ENCODE results near the gene TIPARP. TPM values are rescaled to one million over a fixed set of nuclear protein-coding genes. Genes with fewer than 3 reads are reported as not detected.

Gene TIPARP
- total and polyA plus RNA-seq, 2 donors: 14.3 to 30.3 TPM

- WGBS: 96% methylated on average over 4 of the region's 4 CpGs
- Histone ChIP-seq H3K4me1 (ENCODE audit: control insufficient read depth in 2 of 2, insufficient read depth in 2 of 2, low read length in 2 of 2) (no peaks in the 10 kb centered on the region), H3K4me3 (ENCODE audit: low read length in 2 of 2) (no peak overlapping the region), H3K36me3 (ENCODE audit: control insufficient read depth in 2 of 2, insufficient read depth in 2 of 2, low read length in 1 of 2) (no peaks in the 10 kb centered on the region), H3K27me3 (ENCODE audit: control insufficient read depth in 2 of 2, insufficient read depth in 1 of 2, low read length in 1 of 2) (no peaks in the 10 kb centered on the region), H3K9me3 (ENCODE audit: control insufficient read depth in 2 of 2, insufficient read depth in 1 of 2, low read length in 1 of 2) (no peaks in the 10 kb centered on the region), H3K27ac (ENCODE audit: low read depth in 1 of 2, low read length in 1 of 2) (no peak overlapping the region)
- DNase-seq (ENCODE audit: low read depth in 6 of 9, low spot score in 9 of 9): no peak
Measured at GRCh38 chr3:156657862-156658731, 16.3 kb upstream of the TIPARP start.

- WGBS: 98% methylated on average over 1 of the region's 1 CpG
- Histone ChIP-seq H3K27ac (ENCODE audit: low read depth in 1 of 2, low read length in 1 of 2) (no peak overlapping the region), H3K9me3 (ENCODE audit: control insufficient read depth in 2 of 2, insufficient read depth in 1 of 2, low read length in 1 of 2) (no peaks in the 10 kb centered on the region), H3K4me1 (ENCODE audit: control insufficient read depth in 2 of 2, insufficient read depth in 2 of 2, low read length in 2 of 2) (no peaks in the 10 kb centered on the region), H3K27me3 (ENCODE audit: control insufficient read depth in 2 of 2, insufficient read depth in 1 of 2, low read length in 1 of 2) (no peaks in the 10 kb centered on the region), H3K4me3 (ENCODE audit: low read length in 2 of 2) (no peak overlapping the region), H3K36me3 (ENCODE audit: control insufficient read depth in 2 of 2, insufficient read depth in 2 of 2, low read length in 1 of 2) (no peaks in the 10 kb centered on the region)
- no peak for DNase-seq (ENCODE audit: low read depth in 6 of 9, low spot score in 9 of 9)
Measured at GRCh38 chr3:156658732-156659090, 15.7 kb upstream of the TIPARP start.

GRCh38 chr3:156659260-156659659 lies 15.1 kb upstream of the TIPARP start:
- no peak overlapping the region for H3K27ac ChIP-seq (ENCODE audit: low read depth in 1 of 2, low read length in 1 of 2)
- H3K4me3 ChIP-seq (ENCODE audit: low read length in 2 of 2): no peak overlapping the region
- H3K36me3 ChIP-seq (ENCODE audit: control insufficient read depth in 2 of 2, insufficient read depth in 2 of 2, low read length in 1 of 2): no peaks in the 10 kb centered on the region
- no peaks in the 10 kb centered on the region for H3K9me3 ChIP-seq (ENCODE audit: control insufficient read depth in 2 of 2, insufficient read depth in 1 of 2, low read length in 1 of 2)
- DNase-seq (ENCODE audit: low read depth in 6 of 9, low spot score in 9 of 9): no peak
- no peaks in the 10 kb centered on the region for H3K27me3 ChIP-seq (ENCODE audit: control insufficient read depth in 2 of 2, insufficient read depth in 1 of 2, low read length in 1 of 2)
- H3K4me1 ChIP-seq (ENCODE audit: control insufficient read depth in 2 of 2, insufficient read depth in 2 of 2, low read length in 2 of 2): peaks cover 0 to under 1% of the 10 kb centered on the region in 2 donors

GRCh38 chr3:156661155-156661554 lies 13.2 kb upstream of the TIPARP start:
- DNase-seq (ENCODE audit: low read depth in 6 of 9, low spot score in 9 of 9): no peak
- Histone ChIP-seq H3K36me3 (ENCODE audit: control insufficient read depth in 2 of 2, insufficient read depth in 2 of 2, low read length in 1 of 2) (no peaks in the 10 kb centered on the region), H3K27ac (ENCODE audit: low read depth in 1 of 2, low read length in 1 of 2) (no peak overlapping the region), H3K27me3 (ENCODE audit: control insufficient read depth in 2 of 2, insufficient read depth in 1 of 2, low read length in 1 of 2) (no peaks in the 10 kb centered on the region), H3K9me3 (ENCODE audit: control insufficient read depth in 2 of 2, insufficient read depth in 1 of 2, low read length in 1 of 2) (no peaks in the 10 kb centered on the region), H3K4me3 (ENCODE audit: low read length in 2 of 2) (no peak overlapping the region), H3K4me1 (ENCODE audit: control insufficient read depth in 2 of 2, insufficient read depth in 2 of 2, low read length in 2 of 2) (peaks cover 0 to 3% of the 10 kb centered on the region in 2 donors)
- WGBS: 83% methylated on average over 2 of the region's 2 CpGs

GRCh38 chr3:156664011-156664830 lies 10.2 kb upstream of the TIPARP start:
- H3K27me3 ChIP-seq (ENCODE audit: control insufficient read depth in 2 of 2, insufficient read depth in 1 of 2, low read length in 1 of 2): no peaks in the 10 kb centered on the region
- 72% methylated on average over 8 of the region's 8 CpGs for WGBS
- H3K9me3 ChIP-seq (ENCODE audit: control insufficient read depth in 2 of 2, insufficient read depth in 1 of 2, low read length in 1 of 2): no peaks in the 10 kb centered on the region
- DNase-seq (ENCODE audit: low read depth in 6 of 9, low spot score in 9 of 9): no peak
- no peak overlapping the region for H3K4me3 ChIP-seq (ENCODE audit: low read length in 2 of 2)
- H3K4me1 ChIP-seq (ENCODE audit: control insufficient read depth in 2 of 2, insufficient read depth in 2 of 2, low read length in 2 of 2): peaks cover 0 to 3% of the 10 kb centered on the region in 2 donors
- H3K36me3 ChIP-seq (ENCODE audit: control insufficient read depth in 2 of 2, insufficient read depth in 2 of 2, low read length in 1 of 2): no peaks in the 10 kb centered on the region
- H3K27ac ChIP-seq (ENCODE audit: low read depth in 1 of 2, low read length in 1 of 2): no peak overlapping the region

GRCh38 chr3:156664831-156665178 lies 9.6 kb upstream of the TIPARP start:
- no peaks in the 10 kb centered on the region for H3K9me3 ChIP-seq (ENCODE audit: control insufficient read depth in 2 of 2, insufficient read depth in 1 of 2, low read length in 1 of 2)
- H3K27ac ChIP-seq (ENCODE audit: low read depth in 1 of 2, low read length in 1 of 2): no peak overlapping the region
- no peak overlapping the region for H3K4me3 ChIP-seq (ENCODE audit: low read length in 2 of 2)
- peak in 1 of 9 donors; percentile 19 for DNase-seq (ENCODE audit: low read depth in 6 of 9, low spot score in 9 of 9)
- H3K4me1 ChIP-seq (ENCODE audit: control insufficient read depth in 2 of 2, insufficient read depth in 2 of 2, low read length in 2 of 2): peaks cover 0 to 3% of the 10 kb centered on the region in 2 donors
- H3K27me3 ChIP-seq (ENCODE audit: control insufficient read depth in 2 of 2, insufficient read depth in 1 of 2, low read length in 1 of 2): no peaks in the 10 kb centered on the region
- no peaks in the 10 kb centered on the region for H3K36me3 ChIP-seq (ENCODE audit: control insufficient read depth in 2 of 2, insufficient read depth in 2 of 2, low read length in 1 of 2)

GRCh38 chr3:156665291-156665690 lies 9.1 kb upstream of the TIPARP start:
- no peak for DNase-seq (ENCODE audit: low read depth in 6 of 9, low spot score in 9 of 9)
- Histone ChIP-seq H3K27me3 (ENCODE audit: control insufficient read depth in 2 of 2, insufficient read depth in 1 of 2, low read length in 1 of 2) (no peaks in the 10 kb centered on the region), H3K36me3 (ENCODE audit: control insufficient read depth in 2 of 2, insufficient read depth in 2 of 2, low read length in 1 of 2) (no peaks in the 10 kb centered on the region), H3K4me3 (ENCODE audit: low read length in 2 of 2) (no peak overlapping the region), H3K4me1 (ENCODE audit: control insufficient read depth in 2 of 2, insufficient read depth in 2 of 2, low read length in 2 of 2) (peaks cover 0 to 3% of the 10 kb centered on the region in 2 donors), H3K27ac (ENCODE audit: low read depth in 1 of 2, low read length in 1 of 2) (no peak overlapping the region), H3K9me3 (ENCODE audit: control insufficient read depth in 2 of 2, insufficient read depth in 1 of 2, low read length in 1 of 2) (no peaks in the 10 kb centered on the region)
- WGBS: 91% methylated on average over 2 of the region's 2 CpGs

- Histone ChIP-seq H3K27me3 (ENCODE audit: control insufficient read depth in 2 of 2, insufficient read depth in 1 of 2, low read length in 1 of 2) (no peaks in the 10 kb centered on the region), H3K4me3 (ENCODE audit: low read length in 2 of 2) (no peak overlapping the region), H3K9me3 (ENCODE audit: control insufficient read depth in 2 of 2, insufficient read depth in 1 of 2, low read length in 1 of 2) (no peaks in the 10 kb centered on the region), H3K4me1 (ENCODE audit: control insufficient read depth in 2 of 2, insufficient read depth in 2 of 2, low read length in 2 of 2) (peaks cover 0 to 3% of the 10 kb centered on the region in 2 donors), H3K36me3 (ENCODE audit: control insufficient read depth in 2 of 2, insufficient read depth in 2 of 2, low read length in 1 of 2) (no peaks in the 10 kb centered on the region), H3K27ac (ENCODE audit: low read depth in 1 of 2, low read length in 1 of 2) (no peak overlapping the region)
- no peak for DNase-seq (ENCODE audit: low read depth in 6 of 9, low spot score in 9 of 9)
- WGBS: 95% methylated on average over 1 of the region's 1 CpG
Measured at GRCh38 chr3:156666073-156666472, 8.3 kb upstream of the TIPARP start.

GRCh38 chr3:156668073-156668763 lies 6.2 kb upstream of the TIPARP start:
- Histone ChIP-seq H3K4me3 (ENCODE audit: low read length in 2 of 2) (no peak overlapping the region), H3K27me3 (ENCODE audit: control insufficient read depth in 2 of 2, insufficient read depth in 1 of 2, low read length in 1 of 2) (no peaks in the 10 kb centered on the region), H3K9me3 (ENCODE audit: control insufficient read depth in 2 of 2, insufficient read depth in 1 of 2, low read length in 1 of 2) (no peaks in the 10 kb centered on the region), H3K27ac (ENCODE audit: low read depth in 1 of 2, low read length in 1 of 2) (no peak overlapping the region), H3K36me3 (ENCODE audit: control insufficient read depth in 2 of 2, insufficient read depth in 2 of 2, low read length in 1 of 2) (no peaks in the 10 kb centered on the region), H3K4me1 (ENCODE audit: control insufficient read depth in 2 of 2, insufficient read depth in 2 of 2, low read length in 2 of 2) (peaks cover 0 to 3% of the 10 kb centered on the region in 2 donors)
- WGBS: 80% methylated on average over 4 of the region's 4 CpGs
- no peak for DNase-seq (ENCODE audit: low read depth in 6 of 9, low spot score in 9 of 9)

All from thymus (tissue), 11 donors.